ENCODE data around the gene RAB31. TPM values are rescaled to one million over a fixed set of nuclear protein-coding genes. Genes with fewer than 3 reads are reported as not detected.

Gene RAB31
- total RNA-seq, 4 donors from 2014 or later = 24.5 to 91.6 (median 70.2) TPM

GRCh38 chr18:9735238-9735637 lies 27.1 kb downstream of the RAB31 start:
- TF ChIP-seq CTCF (IDR thresholded peaks at IDR 0.05; ENCODE audit: low read depth) = no peak

- TF ChIP-seq CTCF (IDR thresholded peaks at IDR 0.05; ENCODE audit: low read depth) = no peak
Measured at GRCh38 chr18:9735879-9736278, 27.8 kb downstream of the RAB31 start.

- TF ChIP-seq CTCF (IDR thresholded peaks at IDR 0.05; ENCODE audit: low read depth) = no peak
Measured at GRCh38 chr18:9736286-9736835, 28.3 kb downstream of the RAB31 start.

- no peak for TF ChIP-seq CTCF (IDR thresholded peaks at IDR 0.05; ENCODE audit: low read depth)
Measured at GRCh38 chr18:9737006-9737405, 28.9 kb downstream of the RAB31 start.

- no peak for TF ChIP-seq CTCF (IDR thresholded peaks at IDR 0.05; ENCODE audit: low read depth)
Measured at GRCh38 chr18:9737472-9738121, 29.5 kb downstream of the RAB31 start.

- no peak for TF ChIP-seq CTCF (IDR thresholded peaks at IDR 0.05; ENCODE audit: low read depth)
Measured at GRCh38 chr18:9738266-9738969, 30.3 kb downstream of the RAB31 start.

- TF ChIP-seq CTCF (IDR thresholded peaks at IDR 0.05; ENCODE audit: low read depth) = no peak
Measured at GRCh38 chr18:9739516-9739915, 31.4 kb downstream of the RAB31 start.
